ENCODE data around the gene IL17B. TPM values are rescaled to one million over a fixed set of nuclear protein-coding genes. Genes with fewer than 3 reads are reported as not detected.

The IL17B gene
- total RNA-seq, 1 experiment from 2014 or later, result not detected

DNA sequence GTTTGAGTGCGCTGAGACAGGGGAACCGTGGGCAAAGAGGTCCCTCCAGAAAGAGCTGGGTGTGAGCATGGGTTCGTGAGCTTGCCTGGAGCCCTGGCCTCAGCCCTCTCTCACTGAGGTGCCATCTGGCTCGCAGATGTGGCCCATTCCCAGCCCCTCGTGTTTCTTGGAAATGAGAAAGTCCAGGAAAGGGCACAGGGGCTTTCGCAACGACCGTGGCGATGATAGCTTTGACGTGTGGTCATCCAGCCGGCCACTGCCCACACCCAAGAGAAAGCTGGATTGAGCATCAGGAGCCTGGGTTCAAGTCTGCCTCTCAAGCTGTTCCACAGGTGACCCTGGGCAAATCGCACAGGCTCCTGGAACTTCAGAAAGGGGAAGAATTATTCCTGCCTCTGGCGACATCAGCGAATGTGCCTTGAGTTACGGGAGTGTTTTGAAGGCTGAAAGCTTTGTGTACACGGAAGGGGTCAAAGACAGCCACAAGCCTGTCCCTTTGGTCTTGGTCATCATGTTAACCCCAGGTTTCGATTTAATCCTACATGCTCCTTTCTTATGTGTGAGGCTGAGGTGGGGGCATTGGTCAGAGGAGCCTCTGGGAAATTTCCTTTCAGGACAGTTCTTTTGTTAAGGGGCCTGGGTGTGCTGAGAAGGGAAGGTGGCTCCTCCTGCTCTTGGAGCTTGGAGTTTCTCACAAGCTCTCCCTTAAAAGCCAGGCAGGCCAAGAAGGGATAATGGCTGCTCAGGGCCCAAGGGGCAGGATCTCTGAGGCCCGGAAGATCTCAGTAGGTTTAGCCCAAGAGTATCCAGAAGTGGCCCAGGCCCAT is 41.7 kb upstream of the IL17B start:
- CTCF ChIA-PET, result interaction anchor here (0.8 to 8.5 kb wide), 10 partner anchors 8 to 162 kb away, joined by 3 to 81 read pairs (median 6); no protein-coding TSS in a partner anchor
- POLR2A ChIA-PET, result interaction anchor here (0.6 to 0.9 kb wide), 2 partner anchors 131 to 198 kb away, joined by 4 to 5 read pairs; partner anchors contain the start of gene CSNK1A1
- no peak overlapping the region for H3K27ac Mint-ChIP-seq (ENCODE audit: low read depth, unreplicated experiment)
- H3K27me3 Mint-ChIP-seq (ENCODE audit: insufficient read depth, unreplicated experiment), result peaks cover 18% of the 10 kb centered on the region
- intact Hi-C loops (cut with micrococcal nuclease), result no loop called here
- H3K9me3 Mint-ChIP-seq (ENCODE audit: unreplicated experiment), result no peaks in the 10 kb centered on the region
- no peak for DNase-seq (ENCODE audit: unreplicated experiment)
- TF ChIP-seq, protein P1, sequence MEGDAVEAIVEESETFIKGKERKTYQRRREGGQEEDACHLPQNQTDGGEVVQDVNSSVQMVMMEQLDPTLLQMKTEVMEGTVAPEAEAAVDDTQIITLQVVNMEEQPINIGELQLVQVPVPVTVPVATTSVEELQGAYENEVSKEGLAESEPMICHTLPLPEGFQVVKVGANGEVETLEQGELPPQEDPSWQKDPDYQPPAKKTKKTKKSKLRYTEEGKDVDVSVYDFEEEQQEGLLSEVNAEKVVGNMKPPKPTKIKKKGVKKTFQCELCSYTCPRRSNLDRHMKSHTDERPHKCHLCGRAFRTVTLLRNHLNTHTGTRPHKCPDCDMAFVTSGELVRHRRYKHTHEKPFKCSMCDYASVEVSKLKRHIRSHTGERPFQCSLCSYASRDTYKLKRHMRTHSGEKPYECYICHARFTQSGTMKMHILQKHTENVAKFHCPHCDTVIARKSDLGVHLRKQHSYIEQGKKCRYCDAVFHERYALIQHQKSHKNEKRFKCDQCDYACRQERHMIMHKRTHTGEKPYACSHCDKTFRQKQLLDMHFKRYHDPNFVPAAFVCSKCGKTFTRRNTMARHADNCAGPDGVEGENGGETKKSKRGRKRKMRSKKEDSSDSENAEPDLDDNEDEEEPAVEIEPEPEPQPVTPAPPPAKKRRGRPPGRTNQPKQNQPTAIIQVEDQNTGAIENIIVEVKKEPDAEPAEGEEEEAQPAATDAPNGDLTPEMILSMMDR (IDR thresholded peaks at IDR 0.05; ENCODE audit: unreplicated experiment), result no peak
- no peaks in the 10 kb centered on the region for H3K4me1 Mint-ChIP-seq (ENCODE audit: insufficient read depth, unreplicated experiment)
- BruUV-seq (replicated peaks), result no TSS peak
- no peak overlapping the region for H3K4me3 Mint-ChIP-seq (ENCODE audit: unreplicated experiment)
- no peaks in the 10 kb centered on the region for H3K36me3 Mint-ChIP-seq (ENCODE audit: insufficient read depth, unreplicated experiment)

DNA sequence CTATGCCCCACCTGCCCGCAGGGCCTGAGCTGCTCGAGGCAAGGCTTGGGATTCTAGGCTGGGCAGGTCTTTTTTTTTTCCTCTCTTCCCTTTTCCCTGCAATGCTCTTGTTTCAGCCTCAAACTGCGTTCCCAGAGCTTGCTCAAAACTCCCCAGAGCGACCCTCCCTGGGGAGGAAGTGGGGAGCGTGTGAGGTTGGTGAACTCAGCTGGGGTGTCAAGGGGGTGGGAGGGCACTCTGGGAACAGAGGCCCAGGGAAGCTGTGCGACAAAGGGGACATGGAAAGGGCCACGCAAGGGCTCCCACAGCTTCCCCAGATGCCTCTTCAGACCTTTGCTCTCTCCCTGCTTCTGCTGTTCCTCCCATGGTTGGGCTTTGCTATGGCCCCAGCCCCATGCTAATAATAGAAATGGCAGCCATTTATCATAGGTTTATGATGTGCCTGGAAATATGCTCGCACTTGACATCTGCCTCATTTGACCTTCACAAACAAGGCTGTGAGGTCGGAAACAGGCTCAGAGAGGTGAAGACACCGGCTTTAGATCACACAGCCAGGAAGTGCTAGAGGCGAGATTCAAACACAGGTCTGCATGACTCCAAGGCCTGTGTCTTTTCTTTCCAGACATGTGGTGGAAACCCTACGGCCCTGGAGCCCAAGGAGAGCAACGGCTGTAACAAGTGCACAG is 40.9 kb upstream of the IL17B start:
- H3K27me3 Mint-ChIP-seq (ENCODE audit: insufficient read depth, unreplicated experiment), result peaks cover 18% of the 10 kb centered on the region
- intact Hi-C loops (cut with micrococcal nuclease), result no loop called here
- H3K4me3 Mint-ChIP-seq (ENCODE audit: unreplicated experiment), result no peak overlapping the region
- DNase-seq (ENCODE audit: unreplicated experiment), result no peak
- no peak overlapping the region for H3K27ac Mint-ChIP-seq (ENCODE audit: low read depth, unreplicated experiment)
- ChIA-PET CTCF (interaction anchor here (0.6 to 8.5 kb wide), 11 partner anchors 8 to 99 kb away, joined by 3 to 81 read pairs (median 5); no protein-coding TSS in a partner anchor), POLR2A (interaction anchor here (0.5 to 0.7 kb wide), 2 partner anchors 12 to 470 kb away, joined by 3 read pairs; no protein-coding TSS in a partner anchor)
- TF ChIP-seq, protein P1 (IDR thresholded peaks at IDR 0.05; ENCODE audit: unreplicated experiment), result no peak
- no peaks in the 10 kb centered on the region for H3K9me3 Mint-ChIP-seq (ENCODE audit: unreplicated experiment)
- BruUV-seq (replicated peaks), result no TSS peak
- H3K36me3 Mint-ChIP-seq (ENCODE audit: insufficient read depth, unreplicated experiment), result no peaks in the 10 kb centered on the region
- H3K4me1 Mint-ChIP-seq (ENCODE audit: insufficient read depth, unreplicated experiment), result no peaks in the 10 kb centered on the region

DNA sequence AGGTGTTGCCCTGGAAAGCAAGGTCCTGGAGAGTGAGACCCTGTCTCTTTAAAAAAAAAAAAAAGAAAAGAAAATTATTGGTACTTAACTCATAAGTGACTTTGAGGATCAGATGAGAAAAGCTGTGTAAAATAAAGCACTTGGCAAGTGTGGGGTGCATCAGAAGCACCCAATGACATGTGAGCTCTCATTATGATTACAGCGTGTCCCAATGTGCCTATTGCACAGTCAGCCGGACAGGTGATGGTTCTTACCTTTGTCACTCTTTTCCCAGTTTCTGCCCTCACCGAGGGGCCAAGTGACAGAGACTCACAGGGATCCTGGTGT is 40.4 kb upstream of the IL17B start:
- POLR2A ChIA-PET, result interaction anchor here (0.7 kb wide), 1 partner anchor 13 kb away, joined by 3 read pairs; no protein-coding TSS in a partner anchor
- CTCF ChIA-PET, result interaction anchor here (0.6 to 8.5 kb wide), 11 partner anchors 9 to 117 kb away, joined by 3 to 81 read pairs (median 4); no protein-coding TSS in a partner anchor
- intact Hi-C loops (cut with micrococcal nuclease), result no loop called here
- Mint-ChIP-seq H3K27ac (ENCODE audit: low read depth, unreplicated experiment) (no peak overlapping the region), H3K4me1 (ENCODE audit: insufficient read depth, unreplicated experiment) (no peaks in the 10 kb centered on the region), H3K27me3 (ENCODE audit: insufficient read depth, unreplicated experiment) (peaks cover 18% of the 10 kb centered on the region), H3K9me3 (ENCODE audit: unreplicated experiment) (no peaks in the 10 kb centered on the region), H3K4me3 (ENCODE audit: unreplicated experiment) (no peak overlapping the region), H3K36me3 (ENCODE audit: insufficient read depth, unreplicated experiment) (no peaks in the 10 kb centered on the region)
- TF ChIP-seq, protein P1 (IDR thresholded peaks at IDR 0.05; ENCODE audit: unreplicated experiment), result no peak
- BruUV-seq (replicated peaks), result no TSS peak
- DNase-seq (ENCODE audit: unreplicated experiment), result no peak

Data from MCF 10A (cell line).